WERI-Rb-1 (cell line): ENCODE results near the gene LGALS13.

ENCODE experiments used
- DNase-seq: peaks from one replicate; pipeline ENCODE4 v3.0.0-alpha.2; 2020
- H3K27ac ChIP-seq: fragments of 250-450 bp; sonication (Bioruptor Pico); 2 replicates; pipeline ENCODE4 v1.5.1; 2020; ENCODE audit warnings: mild to moderate bottlenecking, moderate library complexity
- H3K27me3 ChIP-seq: fragments of 250-450 bp; sonication (Bioruptor Pico); 2 replicates; pipeline ENCODE4 v1.5.1; 2021; ENCODE audit warnings: mild to moderate bottlenecking, low read depth, moderate library complexity; ENCODE audit not compliant: insufficient read depth, severe bottlenecking
- H3K36me3 ChIP-seq: fragments of 250-450 bp; sonication (Bioruptor Pico); 2 replicates; pipeline ENCODE4 v1.5.1; 2020; ENCODE audit warnings: mild to moderate bottlenecking, moderate library complexity
- H3K4me3 ChIP-seq: 2 replicates; pipeline ENCODE4 v1.5.1; 2011; ENCODE audit warnings: low read depth, mild to moderate bottlenecking, control low read depth, low read length
- H3K9me3 ChIP-seq: fragments of 250-450 bp; sonication (Bioruptor Pico); 2 replicates; pipeline ENCODE4 v1.5.1; 2021; ENCODE audit warnings: mild to moderate bottlenecking, moderate library complexity; ENCODE audit not compliant: severe bottlenecking
- TF ChIP-seq, protein P1 (sequence below): IDR thresholded peaks from 2 replicates; pipeline ENCODE4 v1.5.1; 2011; ENCODE audit warnings: low read depth, mild to moderate bottlenecking, control low read depth, inconsistent platforms, low read length

Gene LGALS13

DNA sequence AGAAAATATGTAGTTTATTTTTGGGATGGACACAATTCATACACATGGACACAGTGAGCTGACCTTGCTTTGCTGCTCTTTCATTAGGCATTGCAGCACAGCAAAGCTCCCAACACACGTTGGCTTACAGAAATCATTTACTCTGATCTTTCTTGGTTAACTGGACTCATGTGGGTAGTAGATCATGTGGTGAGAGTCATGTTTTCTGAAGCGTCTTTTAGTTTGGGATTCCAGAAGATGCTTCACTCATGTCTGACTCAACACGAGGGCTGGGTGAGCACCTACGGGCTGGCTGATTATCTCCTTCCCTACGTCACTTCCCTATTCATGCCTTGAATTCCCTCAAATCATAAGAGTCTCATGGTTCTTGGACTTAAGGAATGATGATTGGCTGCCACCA lies 41.3 kb downstream of the LGALS13 start:
- peaks cover 69% of the 10 kb centered on the region for H3K27me3 ChIP-seq
- TF ChIP-seq, protein P1, sequence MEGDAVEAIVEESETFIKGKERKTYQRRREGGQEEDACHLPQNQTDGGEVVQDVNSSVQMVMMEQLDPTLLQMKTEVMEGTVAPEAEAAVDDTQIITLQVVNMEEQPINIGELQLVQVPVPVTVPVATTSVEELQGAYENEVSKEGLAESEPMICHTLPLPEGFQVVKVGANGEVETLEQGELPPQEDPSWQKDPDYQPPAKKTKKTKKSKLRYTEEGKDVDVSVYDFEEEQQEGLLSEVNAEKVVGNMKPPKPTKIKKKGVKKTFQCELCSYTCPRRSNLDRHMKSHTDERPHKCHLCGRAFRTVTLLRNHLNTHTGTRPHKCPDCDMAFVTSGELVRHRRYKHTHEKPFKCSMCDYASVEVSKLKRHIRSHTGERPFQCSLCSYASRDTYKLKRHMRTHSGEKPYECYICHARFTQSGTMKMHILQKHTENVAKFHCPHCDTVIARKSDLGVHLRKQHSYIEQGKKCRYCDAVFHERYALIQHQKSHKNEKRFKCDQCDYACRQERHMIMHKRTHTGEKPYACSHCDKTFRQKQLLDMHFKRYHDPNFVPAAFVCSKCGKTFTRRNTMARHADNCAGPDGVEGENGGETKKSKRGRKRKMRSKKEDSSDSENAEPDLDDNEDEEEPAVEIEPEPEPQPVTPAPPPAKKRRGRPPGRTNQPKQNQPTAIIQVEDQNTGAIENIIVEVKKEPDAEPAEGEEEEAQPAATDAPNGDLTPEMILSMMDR = no peak
- H3K27ac ChIP-seq = no peak overlapping the region
- no peak for DNase-seq
- no peaks in the 10 kb centered on the region for H3K9me3 ChIP-seq
- H3K36me3 ChIP-seq = no peaks in the 10 kb centered on the region
- no peak overlapping the region for H3K4me3 ChIP-seq

DNA sequence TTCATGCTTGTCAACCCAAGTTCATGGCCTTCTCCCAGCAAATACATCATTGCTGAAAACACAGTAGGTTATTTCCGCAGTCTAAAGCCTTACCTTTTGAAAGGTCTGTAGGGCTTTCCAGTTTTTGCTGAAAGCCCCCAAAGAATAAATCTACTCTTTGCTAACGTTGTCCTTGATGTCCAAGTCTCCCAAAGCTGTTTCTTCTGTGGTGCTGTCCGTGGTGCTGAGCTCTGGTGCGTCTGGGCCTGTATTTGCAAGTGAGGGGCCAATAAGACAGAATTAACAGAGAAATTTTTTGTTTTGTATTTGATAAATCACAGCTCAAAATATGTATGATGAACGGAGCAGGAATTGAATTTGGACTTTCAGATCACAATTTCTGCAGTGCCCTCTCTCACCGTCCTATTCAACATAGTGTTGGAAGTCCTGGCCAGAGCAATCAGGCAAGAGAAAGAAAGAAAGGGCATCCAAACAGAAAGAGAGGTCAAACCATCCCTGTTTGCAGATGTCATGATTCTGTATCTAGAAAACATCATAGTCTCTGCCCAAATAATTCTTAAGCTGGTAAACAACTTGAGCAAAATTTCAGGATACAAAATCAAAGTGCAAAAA lies 43.6 kb downstream of the LGALS13 start:
- TF ChIP-seq, protein P1 = no peak
- no peak for DNase-seq
- H3K4me3 ChIP-seq = no peak overlapping the region
- no peak overlapping the region for H3K27ac ChIP-seq
- no peaks in the 10 kb centered on the region for H3K9me3 ChIP-seq
- H3K36me3 ChIP-seq = no peaks in the 10 kb centered on the region
- H3K27me3 ChIP-seq = peaks cover 57% of the 10 kb centered on the region

DNA sequence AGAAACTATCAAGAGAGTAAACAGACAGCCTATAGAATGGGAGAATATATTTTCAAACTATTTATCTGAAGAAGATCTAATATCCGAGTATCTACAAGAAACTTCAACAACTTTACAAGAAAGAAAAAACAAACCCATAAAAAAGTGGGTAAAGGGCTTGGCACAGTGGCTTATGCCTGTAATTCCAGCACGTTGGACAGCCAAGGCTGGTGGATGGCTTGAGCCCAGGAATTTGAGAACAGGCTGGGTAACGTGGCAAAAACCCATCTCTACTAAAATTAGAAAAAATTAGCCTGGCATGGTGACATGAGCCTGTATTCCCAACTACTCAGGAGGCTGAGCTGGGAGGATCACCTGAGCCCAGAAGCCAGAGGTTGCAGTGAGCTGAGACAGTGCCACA lies 45.6 kb downstream of the LGALS13 start:
- peaks cover 52% of the 10 kb centered on the region for H3K27me3 ChIP-seq
- H3K27ac ChIP-seq = no peak overlapping the region
- TF ChIP-seq, protein P1 = no peak
- H3K4me3 ChIP-seq = no peak overlapping the region
- DNase-seq = no peak
- no peaks in the 10 kb centered on the region for H3K36me3 ChIP-seq
- no peaks in the 10 kb centered on the region for H3K9me3 ChIP-seq

DNA sequence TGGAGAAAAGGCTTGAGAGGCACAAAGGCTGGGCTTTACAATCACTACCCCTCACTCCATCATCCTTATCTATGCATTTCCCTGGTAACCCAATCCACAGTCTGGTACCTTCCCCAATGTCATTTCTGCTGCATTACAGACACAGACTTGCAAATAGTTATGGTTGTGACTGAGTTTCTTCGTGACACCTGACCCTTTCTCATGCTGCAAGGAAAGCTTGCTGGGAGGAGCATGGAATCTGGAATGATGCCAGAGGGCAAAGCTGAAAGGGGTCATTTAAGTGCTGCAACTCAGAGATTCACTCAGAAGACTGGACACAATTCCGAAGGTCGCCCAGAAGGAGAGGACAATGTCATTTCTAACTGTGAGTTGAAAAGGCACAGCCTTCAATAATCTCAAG lies 53.3 kb downstream of the LGALS13 start, which contains the start of gene LGALS16:
LGALS16 (plus strand) TSS at position 301 of the 400 bp plus-strand sequence; CDS start at position 350, 49 bp downstream.
- TF ChIP-seq, protein P1 = no peak
- Histone ChIP-seq H3K9me3 (no peaks in the 10 kb centered on the region), H3K27me3 (peaks cover 42% of the 10 kb centered on the region), H3K27ac (no peak within 1 kb of the TSS), H3K36me3 (no peaks in the 10 kb centered on the region), H3K4me3 (no peak within 1 kb of the TSS)
- DNase-seq = no peak
